Liver (tissue), 2 donors: ENCODE measurements around the gene ZC3H18.

Experiments used
- FOXA1 ChIP-seq: IDR thresholded peaks from 2 replicates; pipeline ENCODE4 v1.6.1; 2016; ENCODE audit warnings: antibody characterized with exemption
- TF ChIP-seq, protein P1 (sequence below): fragments of 150-350 bp; IDR thresholded peaks from 2 replicates; pipeline ENCODE4 v1.5.1; 2017; ENCODE audit warnings: improper control_type of control experiment, low read depth, low read length; ENCODE audit not compliant: missing input control
- donor health status: healthy.

DNA sequence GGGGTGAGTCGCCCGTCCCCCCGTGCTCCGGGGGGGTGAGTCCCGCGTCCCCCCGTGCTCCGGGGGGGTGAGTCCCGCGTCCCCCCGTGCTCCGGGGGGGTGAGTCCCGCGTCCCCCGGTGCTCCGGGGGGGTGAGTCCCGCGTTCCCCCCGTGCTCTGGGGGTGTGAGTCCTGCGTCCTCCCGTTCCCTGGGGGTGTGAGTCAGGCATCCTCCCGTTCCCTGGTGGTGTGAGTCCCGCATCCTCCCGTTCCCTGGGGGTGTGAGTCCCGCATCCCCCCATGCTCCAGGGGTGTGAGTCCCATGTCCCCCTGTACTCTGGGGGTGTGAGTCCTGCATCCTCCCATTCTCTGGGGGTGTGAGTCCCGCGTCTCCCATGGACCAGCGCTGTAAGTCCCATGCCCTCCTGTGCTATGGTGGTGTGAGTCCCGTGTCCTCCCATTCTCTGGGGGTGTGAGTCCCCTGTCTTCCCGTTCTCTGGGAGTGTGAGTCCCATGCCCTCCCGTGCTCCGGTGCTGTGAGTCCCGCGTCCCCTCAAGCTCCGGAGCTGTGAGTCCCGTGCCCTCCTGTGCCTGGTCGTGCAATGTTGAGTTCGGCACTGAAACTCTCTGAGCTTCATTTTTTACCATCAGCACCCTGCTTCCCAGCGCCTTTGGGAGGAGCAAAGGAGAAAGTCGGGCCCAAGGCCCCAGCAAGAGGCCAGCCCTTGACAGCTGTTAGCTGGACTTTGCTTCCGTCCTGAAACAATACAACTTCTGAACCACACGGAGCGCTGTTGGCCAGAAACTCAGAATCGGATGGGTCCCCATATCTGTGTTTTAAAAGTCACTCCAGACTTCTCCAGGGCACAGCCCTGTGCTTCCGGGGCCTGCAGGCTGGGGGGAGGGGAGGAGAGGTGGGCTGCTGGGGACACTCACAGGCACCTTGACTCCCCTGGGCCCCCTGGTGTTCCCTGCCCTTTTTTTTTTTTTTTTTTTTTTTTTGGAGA lies 11.5 kb upstream of the ZC3H18 start:
- TF ChIP-seq FOXA1 = no peak
- TF ChIP-seq, protein P1, sequence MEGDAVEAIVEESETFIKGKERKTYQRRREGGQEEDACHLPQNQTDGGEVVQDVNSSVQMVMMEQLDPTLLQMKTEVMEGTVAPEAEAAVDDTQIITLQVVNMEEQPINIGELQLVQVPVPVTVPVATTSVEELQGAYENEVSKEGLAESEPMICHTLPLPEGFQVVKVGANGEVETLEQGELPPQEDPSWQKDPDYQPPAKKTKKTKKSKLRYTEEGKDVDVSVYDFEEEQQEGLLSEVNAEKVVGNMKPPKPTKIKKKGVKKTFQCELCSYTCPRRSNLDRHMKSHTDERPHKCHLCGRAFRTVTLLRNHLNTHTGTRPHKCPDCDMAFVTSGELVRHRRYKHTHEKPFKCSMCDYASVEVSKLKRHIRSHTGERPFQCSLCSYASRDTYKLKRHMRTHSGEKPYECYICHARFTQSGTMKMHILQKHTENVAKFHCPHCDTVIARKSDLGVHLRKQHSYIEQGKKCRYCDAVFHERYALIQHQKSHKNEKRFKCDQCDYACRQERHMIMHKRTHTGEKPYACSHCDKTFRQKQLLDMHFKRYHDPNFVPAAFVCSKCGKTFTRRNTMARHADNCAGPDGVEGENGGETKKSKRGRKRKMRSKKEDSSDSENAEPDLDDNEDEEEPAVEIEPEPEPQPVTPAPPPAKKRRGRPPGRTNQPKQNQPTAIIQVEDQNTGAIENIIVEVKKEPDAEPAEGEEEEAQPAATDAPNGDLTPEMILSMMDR = peak; percentile 51
